HepG2 (cell line): Measurements from ENCODE around the gene CTNNBIP1. TPM values are rescaled to one million over a fixed set of nuclear protein-coding genes. Genes with fewer than 3 reads are reported as not detected.

Experiments
- AHDC1 ChIP-seq: sonication (generic); formaldehyde crosslinking; IDR thresholded peaks from 2 replicates; pipeline ENCODE4 v1.5.1; 2020; ENCODE audit warnings: mild to moderate bottlenecking, missing genetic modification reagents, borderline replicate concordance
- ARNT ChIP-seq: fragments of 450-650 bp; IDR thresholded peaks from 2 replicates; pipeline ENCODE4 v1.6.1; 2017
- BRF2 ChIP-seq: sonication (generic); formaldehyde crosslinking; IDR thresholded peaks from 2 replicates; pipeline ENCODE4 v1.8.1; 2022; ENCODE audit warnings: mild to moderate bottlenecking, missing genetic modification reagents
- ELF4 ChIP-seq: sonication (generic); formaldehyde crosslinking; IDR thresholded peaks from 2 replicates; pipeline ENCODE4 v1.5.0; 2020; ENCODE audit warnings: missing genetic modification reagents, mild to moderate bottlenecking, moderate library complexity, borderline replicate concordance
- FOXO4 ChIP-seq: sonication (generic); formaldehyde crosslinking; conservative IDR thresholded peaks from 2 replicates; pipeline ENCODE4 v1.8.1; 2023; ENCODE audit warnings: missing genetic modification reagents
- GATAD2A ChIP-seq: IDR thresholded peaks from 2 replicates; pipeline ENCODE4 v1.6.1; 2016
- GLI4 ChIP-seq: sonication (generic); formaldehyde crosslinking; IDR thresholded peaks from 2 replicates; pipeline ENCODE4 v1.5.1; 2020; ENCODE audit warnings: missing genetic modification reagents, mild to moderate bottlenecking, moderate library complexity, borderline replicate concordance
- HOXA5 ChIP-seq: sonication (generic); formaldehyde crosslinking; IDR thresholded peaks from 2 replicates; pipeline ENCODE4 v1.4.0; 2020; ENCODE audit warnings: missing genetic modification reagents
- MXD4 ChIP-seq: IDR thresholded peaks from 2 replicates; pipeline ENCODE4 v1.6.1; 2016; ENCODE audit warnings: mild to moderate bottlenecking, missing biosample characterization, missing genetic modification reagents
- POGK ChIP-seq: sonication (generic); formaldehyde crosslinking; conservative IDR thresholded peaks from 2 replicates; pipeline ENCODE4 v1.8.0; 2022; ENCODE audit warnings: mild to moderate bottlenecking, moderate library complexity, missing genetic modification reagents
- SOX6 ChIP-seq, 2 experiments: fragments of 450-650 bp in 1 of 2; sonication (generic) in 1 of 2; formaldehyde crosslinking in 1 of 2; IDR thresholded peaks; 2 replicates each; pipeline versions ENCODE4 v1.4.0 to v1.6.1; 2017 to 2020; ENCODE audit warnings: antibody characterized with exemption in 1 of 2, mild to moderate bottlenecking in 1 of 2, missing genetic modification reagents in 1 of 2
- SRF ChIP-seq: IDR thresholded peaks from 2 replicates; pipeline ENCODE4 v1.6.1; 2011; ENCODE audit warnings: mild to moderate bottlenecking, low read depth, low read length, moderate library complexity
- ZFP90 ChIP-seq: sonication (generic); formaldehyde crosslinking; IDR thresholded peaks from 2 replicates; pipeline ENCODE4 v1.8.0; 2022; ENCODE audit warnings: missing genetic modification reagents, mild to moderate bottlenecking, inconsistent platforms, borderline replicate concordance
- ZNF30 ChIP-seq: sonication (generic); formaldehyde crosslinking; IDR thresholded peaks from 2 replicates; pipeline ENCODE4 v1.5.0; 2020; ENCODE audit warnings: mild to moderate bottlenecking, missing genetic modification reagents
- ZNF317 ChIP-seq: sonication (generic); formaldehyde crosslinking; IDR thresholded peaks from 2 replicates; pipeline ENCODE4 v1.5.0; 2020; ENCODE audit warnings: mild to moderate bottlenecking, missing genetic modification reagents
- ZNF547 ChIP-seq: sonication (generic); formaldehyde crosslinking; IDR thresholded peaks from 2 replicates; pipeline ENCODE4 v1.5.1; 2020; ENCODE audit warnings: mild to moderate bottlenecking, missing genetic modification reagents
- ZNF572 ChIP-seq: sonication (generic); formaldehyde crosslinking; IDR thresholded peaks from 2 replicates; pipeline ENCODE4 v1.5.1; 2020; ENCODE audit warnings: mild to moderate bottlenecking, missing genetic modification reagents
- ZNF614 ChIP-seq: IDR thresholded peaks from 2 replicates; pipeline ENCODE4 v1.6.1; 2018; ENCODE audit warnings: missing biosample characterization, missing genetic modification reagents, inconsistent platforms, borderline replicate concordance
- ZSCAN30 ChIP-seq: sonication (generic); formaldehyde crosslinking; IDR thresholded peaks from 2 replicates; pipeline ENCODE4 v1.5.0; 2020; ENCODE audit warnings: mild to moderate bottlenecking, missing genetic modification reagents
- polyA plus RNA-seq, 8 experiments: library from polyadenylated mRNA; depleted of rRNA in 3 of 8; stranded (reverse) in 7 of 8; unstranded in 1 of 8; fragments of >200 nt; fragmentation: Illumina TruSeq in 4 of 8; extraction: Trizol in 4 of 8; gene quantifications; 2 replicates each; pipeline versions ENCODE4 v1.2.1 to v1.2.3, GENCODE V29; 2011 to 2016; ENCODE audit warnings: low read depth in 4 of 8, missing spikeins in 1 of 8, mixed read lengths in 1 of 8; ENCODE audit not compliant: insufficient read depth in 1 of 8
- total RNA-seq, 5 experiments: library from RNA; depleted of rRNA; stranded (reverse); fragments of >200 nt; fragmentation: Illumina TruSeq; extraction: Trizol; gene quantifications; 2 replicates each; pipeline ENCODE4 v1.2.3, GENCODE V29; 2016; ENCODE audit warnings: low read depth in 1 of 5

Gene CTNNBIP1
- total and polyA plus RNA-seq, 2 of the 13 experiments (the other 11 are each of a cell fraction or from before 2014, with no cell fraction given), result 71.7 to 83.0 TPM

- no peak for TF ChIP-seq SOX6 (IDR thresholded peaks at IDR 0.05)
- peak; percentile 93 for TF ChIP-seq SOX6 (CRISPR knock-in tag; IDR thresholded peaks at IDR 0.05)
- no peak for TF ChIP-seq GLI4 (CRISPR knock-in tag)
- peak; percentile 86; the same call in 1 of the 2 replicates for TF ChIP-seq ZNF614
- TF ChIP-seq ZNF30 (CRISPR knock-in tag), result no peak
- no peak for TF ChIP-seq ZSCAN30 (CRISPR knock-in tag)
- no peak for TF ChIP-seq HOXA5
- TF ChIP-seq MXD4 (CRISPR knock-in tag), result no peak
- TF ChIP-seq FOXO4 (CRISPR knock-in tag), result 0 out of 2 replicates have a peak, but pooled peaks have one; percentile 92
- TF ChIP-seq ZNF547, result no peak
- peak; percentile 44; the same call in 1 of the 2 replicates for TF ChIP-seq AHDC1 (CRISPR knock-in tag)
- peak; percentile 44; the same call in 1 of the 2 replicates for TF ChIP-seq ZNF317 (CRISPR knock-in tag)
- no peak for TF ChIP-seq ELF4 (CRISPR knock-in tag)
- no peak for TF ChIP-seq ZNF572 (CRISPR knock-in tag)
- no peak for TF ChIP-seq ZFP90 (CRISPR knock-in tag)
- peak; percentile 76; the same call in 1 of the 2 replicates for TF ChIP-seq GATAD2A (CRISPR knock-in tag)
- TF ChIP-seq SRF, result peak; percentile 53; the same call in 1 of the 2 replicates
- TF ChIP-seq ARNT, result no peak
- TF ChIP-seq POGK, result no peak
- peak; percentile 19; the same call in 1 of the 2 replicates for TF ChIP-seq BRF2 (CRISPR knock-in tag)
Measured at GRCh38 chr1:9929431-9930385, 19.6 kb upstream of the CTNNBIP1 start (continued).
